ENCODE results near the gene LRRC71.
"Not testable (repeated sequence)": the region's sequence is repeated elsewhere in the genome, so short reads cannot be mapped to it uniquely, and the experiment has no call there.

LRRC71 gene

DNA sequence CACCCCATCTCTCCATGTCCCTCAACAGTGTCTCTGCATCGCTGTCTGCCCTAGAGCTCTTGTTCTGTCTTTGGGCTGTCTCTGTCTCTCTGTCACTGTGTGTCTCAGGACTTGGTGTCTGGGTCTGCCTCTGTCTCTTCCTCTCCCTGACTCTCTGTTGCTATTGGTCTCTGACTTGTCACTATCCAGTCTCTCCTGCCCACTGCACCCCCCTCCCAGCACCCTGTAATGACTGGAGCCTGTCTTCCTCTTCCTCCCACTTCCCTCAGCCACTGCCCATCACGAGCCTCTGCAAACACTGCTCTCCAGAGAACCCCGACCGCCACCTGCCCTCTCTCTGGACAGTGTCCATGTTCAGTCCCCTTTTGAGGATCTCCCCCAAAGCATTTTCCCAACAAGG is 14.8 kb upstream of the LRRC71 start:
- DNase-seq (ENCODE audit: low spot score): no peak

DNA sequence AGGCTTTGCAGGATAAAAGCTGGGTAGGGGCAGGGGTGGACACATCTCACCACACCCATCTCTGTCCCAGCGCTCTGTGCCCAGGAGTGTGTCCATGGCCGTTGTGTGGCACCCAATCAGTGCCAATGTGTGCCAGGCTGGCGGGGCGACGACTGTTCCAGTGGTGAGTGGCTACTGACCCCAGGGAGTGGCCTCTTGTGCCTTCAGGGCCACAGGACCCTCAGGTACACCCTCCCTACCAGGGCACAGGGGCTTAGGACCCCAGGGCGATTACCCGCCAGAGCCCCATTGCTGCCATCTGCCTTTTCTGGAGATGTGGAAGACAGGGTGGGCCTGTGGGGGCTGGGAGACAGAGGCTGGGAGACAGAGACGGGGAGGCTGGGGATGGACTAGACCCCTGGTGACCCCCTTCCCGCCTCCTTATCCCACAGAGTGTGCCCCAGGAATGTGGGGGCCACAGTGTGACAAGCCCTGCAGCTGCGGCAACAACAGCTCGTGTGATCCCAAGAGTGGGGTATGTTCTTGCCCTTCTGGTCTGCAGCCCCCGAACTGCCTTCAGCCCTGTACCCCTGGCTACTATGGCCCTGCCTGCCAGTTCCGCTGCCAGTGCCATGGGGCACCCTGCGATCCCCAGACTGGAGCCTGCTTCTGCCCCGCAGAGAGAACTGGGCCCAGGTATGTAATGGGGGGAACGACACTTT is 14.1 kb upstream of the LRRC71 start:
- DNase-seq (ENCODE audit: low spot score): no peak

DNA sequence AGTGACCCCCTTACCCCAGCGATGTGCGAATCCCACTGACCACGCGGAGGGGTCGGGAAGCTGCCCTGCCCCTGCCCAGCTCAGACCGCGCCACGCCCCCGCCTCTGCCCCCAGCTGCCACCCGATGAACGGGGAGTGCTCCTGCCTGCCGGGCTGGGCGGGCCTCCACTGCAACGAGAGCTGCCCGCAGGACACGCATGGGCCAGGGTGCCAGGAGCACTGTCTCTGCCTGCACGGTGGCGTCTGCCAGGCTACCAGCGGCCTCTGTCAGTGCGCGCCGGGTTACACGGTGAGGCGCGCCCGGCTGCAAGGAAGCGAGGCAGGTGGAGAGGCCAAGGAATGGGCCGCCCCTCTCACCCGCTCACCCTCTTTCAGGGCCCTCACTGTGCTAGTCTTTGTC is 11.9 kb upstream of the LRRC71 start:
- DNase-seq (ENCODE audit: low spot score): no peak

DNA sequence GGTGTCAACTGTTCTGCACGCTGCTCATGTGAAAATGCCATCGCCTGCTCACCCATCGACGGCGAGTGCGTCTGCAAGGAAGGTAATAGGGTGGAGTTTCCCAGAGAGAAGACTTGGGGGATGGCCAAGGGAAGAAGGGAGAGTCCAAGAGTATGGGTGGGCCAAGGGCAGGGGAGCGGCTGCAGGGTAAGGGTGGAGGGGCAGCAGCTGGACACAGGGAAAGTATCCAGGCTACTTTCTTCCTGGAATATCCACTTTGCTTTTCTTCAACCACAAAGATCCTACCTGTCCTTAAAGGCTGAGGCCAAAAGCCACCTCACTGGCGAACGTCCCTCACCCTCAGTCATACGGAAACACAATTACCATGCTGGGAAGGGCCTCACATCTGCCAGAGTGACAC is 11.5 kb upstream of the LRRC71 start:
- DNase-seq (ENCODE audit: low spot score): no peak

- no peak for DNase-seq (ENCODE audit: low spot score)
Measured at GRCh38 chr1:156909671-156910070, 10.8 kb upstream of the LRRC71 start.

GRCh38 chr1:156910309-156910782 is 10.1 kb upstream of the LRRC71 start:
- DNase-seq (ENCODE audit: low spot score): peak; percentile 86

GRCh38 chr1:156911577-156912298 is 8.7 kb upstream of the LRRC71 start:
- DNase-seq (ENCODE audit: low spot score): no peak

DNA sequence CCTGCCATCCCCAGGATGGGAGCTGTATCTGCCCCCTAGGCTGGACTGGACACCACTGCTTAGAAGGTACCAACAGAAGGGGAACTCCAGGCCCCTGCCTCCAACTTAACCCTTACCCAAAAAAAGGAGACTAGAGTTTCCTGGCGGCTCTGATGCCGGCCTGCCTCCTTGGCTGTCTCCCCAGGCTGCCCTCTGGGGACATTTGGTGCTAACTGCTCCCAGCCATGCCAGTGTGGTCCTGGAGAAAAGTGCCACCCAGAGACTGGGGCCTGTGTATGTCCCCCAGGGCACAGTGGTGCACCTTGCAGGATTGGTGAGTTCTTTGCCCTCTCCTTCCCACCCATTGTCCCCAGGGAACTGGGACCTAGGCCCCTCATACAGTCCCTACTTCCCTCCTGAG is 8.1 kb upstream of the LRRC71 start:
- DNase-seq (ENCODE audit: low spot score): no peak

DNA sequence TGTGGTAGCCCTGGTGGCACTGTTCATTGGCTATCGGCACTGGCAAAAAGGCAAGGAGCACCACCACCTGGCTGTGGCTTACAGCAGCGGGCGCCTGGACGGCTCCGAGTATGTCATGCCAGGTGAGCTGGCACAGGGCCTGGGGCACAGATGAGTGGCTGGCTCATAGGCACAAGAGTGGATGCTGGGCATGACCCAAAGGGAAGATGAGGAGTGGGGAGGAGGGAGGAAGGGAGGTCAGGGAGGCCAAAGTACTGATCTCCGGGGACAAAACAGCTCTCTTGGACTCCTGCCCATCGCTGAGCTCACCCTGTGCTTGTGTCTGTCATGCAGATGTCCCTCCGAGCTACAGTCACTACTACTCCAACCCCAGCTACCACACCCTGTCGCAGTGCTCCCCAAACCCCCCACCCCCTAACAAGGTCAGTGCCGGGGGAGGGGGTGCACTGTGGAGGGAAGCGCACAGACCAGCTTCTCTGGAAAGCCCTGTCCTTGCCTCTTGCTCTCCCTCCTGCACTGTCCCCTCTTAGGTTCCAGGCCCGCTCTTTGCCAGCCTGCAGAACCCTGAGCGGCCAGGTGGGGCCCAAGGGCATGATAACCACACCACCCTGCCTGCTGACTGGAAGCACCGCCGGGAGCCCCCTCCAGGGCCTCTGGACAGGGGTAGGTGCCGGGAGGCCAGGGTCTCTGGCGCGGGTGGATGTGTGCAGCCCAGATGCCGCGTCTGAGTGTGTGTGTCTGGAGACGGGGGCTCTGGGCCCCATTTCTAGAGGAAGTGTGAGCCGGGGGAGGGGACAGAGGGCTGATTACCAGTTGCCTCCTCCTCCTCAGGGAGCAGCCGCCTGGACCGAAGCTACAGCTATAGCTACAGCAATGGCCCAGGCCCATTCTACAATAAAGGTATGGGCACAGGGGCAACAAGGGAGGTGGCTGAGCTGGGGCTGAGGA is 7.3 kb upstream of the LRRC71 start:
- DNase-seq (ENCODE audit: low spot score): no peak

DNA sequence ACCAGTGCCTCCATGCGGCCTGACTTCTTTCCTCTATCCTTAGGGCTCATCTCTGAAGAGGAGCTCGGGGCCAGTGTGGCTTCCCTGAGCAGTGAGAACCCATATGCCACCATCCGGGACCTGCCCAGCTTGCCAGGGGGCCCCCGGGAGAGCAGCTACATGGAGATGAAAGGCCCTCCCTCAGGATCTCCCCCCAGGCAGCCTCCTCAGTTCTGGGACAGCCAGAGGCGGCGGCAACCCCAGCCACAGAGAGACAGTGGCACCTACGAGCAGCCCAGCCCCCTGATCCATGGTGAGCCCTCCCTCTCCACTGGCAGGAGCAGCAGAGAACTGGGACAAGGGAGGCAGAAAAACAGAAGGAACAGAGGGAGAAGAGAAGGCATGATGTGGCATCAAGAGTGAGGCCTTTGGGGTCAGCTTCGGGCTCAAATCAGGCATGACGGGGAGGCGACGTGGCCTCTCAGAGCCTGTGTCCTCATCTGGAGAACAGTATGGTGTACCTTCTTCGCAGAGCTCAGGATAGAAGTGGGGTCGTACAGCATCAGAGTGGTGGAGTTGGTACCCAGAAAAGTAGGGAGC is 6.5 kb upstream of the LRRC71 start:
- DNase-seq (ENCODE audit: low spot score): no peak

GRCh38 chr1:156914440-156914856 is 6.0 kb upstream of the LRRC71 start:
- no peak for DNase-seq (ENCODE audit: low spot score)

GRCh38 chr1:156921053-156921529 is 659 bp downstream of the LRRC71 start:
- no peak for DNase-seq (ENCODE audit: low spot score)

- DNase-seq (ENCODE audit: low spot score): no peak
Measured at GRCh38 chr1:156922986-156923669, 2.7 kb downstream of the LRRC71 start.

DNA sequence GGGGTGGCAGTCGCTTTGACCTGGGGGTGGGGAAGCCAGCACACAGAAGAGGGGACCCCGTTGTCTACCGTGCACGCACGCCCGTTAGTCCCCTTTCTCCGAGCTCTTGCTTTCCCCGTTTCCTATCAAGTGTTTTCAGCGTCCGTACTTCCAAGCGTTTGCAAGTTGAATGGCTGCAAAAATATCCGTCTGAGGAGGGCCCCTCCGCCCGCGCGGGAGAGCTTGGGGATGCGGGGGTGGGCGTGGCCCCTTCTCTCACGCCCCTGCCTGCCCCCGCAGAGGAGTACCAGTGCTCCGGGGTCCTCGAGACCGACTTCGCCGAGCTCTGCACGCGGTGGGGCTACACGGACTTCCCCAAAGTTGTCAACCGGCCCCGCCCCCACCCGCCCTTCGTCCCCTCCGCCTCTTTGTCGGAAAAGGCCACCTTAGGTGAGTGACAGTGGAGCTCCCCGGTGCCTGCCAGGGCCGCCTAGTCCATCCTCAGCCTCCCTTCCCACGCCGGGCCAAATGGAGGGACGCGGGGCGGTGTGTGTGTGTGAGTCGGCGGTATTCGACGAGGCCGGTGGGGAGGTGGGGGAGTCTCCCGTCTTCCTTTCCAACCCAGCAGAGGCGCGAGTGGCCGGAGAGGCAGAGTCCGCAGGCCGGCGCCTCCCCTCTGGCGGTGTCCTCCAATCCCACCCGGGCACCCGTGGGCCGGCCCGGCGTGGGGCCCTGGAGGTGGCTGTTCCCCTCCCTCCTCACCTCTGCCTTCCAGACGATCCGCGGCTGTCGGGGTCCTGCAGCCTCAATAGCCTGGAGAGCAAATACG is 3.4 kb downstream of the LRRC71 start:
- no peak for DNase-seq (ENCODE audit: low spot score)

DNA sequence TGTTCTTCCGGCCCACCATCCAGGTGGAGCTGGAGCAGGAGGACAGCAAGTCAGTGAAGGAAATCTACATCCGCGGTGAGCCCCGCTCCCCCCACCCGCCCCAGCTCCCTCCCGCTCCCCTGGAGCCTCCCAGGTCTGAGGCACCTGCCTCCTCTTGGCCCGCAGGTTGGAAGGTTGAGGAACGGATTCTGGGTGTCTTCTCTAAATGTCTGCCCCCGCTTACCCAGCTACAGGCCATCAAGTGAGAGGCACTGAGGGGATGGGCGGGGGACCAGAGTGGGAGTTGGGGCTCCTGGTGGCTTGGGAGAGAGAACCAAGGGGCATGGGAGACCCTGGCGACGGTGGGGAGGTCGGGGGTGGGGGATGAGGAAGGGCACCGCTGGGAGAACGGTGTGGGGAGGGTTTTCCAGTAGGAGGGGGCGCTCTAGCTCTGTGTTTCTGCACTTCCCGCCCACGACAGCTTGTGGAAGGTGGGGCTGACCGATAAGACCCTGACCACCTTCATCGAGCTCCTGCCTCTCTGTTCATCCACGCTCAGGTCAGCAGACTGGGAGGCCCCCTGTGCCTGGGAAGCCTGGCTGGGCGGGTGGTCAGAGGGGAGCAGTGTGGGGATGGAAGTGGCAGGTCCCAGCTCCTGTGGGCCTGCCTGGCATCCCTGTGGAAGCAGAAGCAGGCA is 4.2 kb downstream of the LRRC71 start:
- DNase-seq (ENCODE audit: low spot score): no peak

DNA sequence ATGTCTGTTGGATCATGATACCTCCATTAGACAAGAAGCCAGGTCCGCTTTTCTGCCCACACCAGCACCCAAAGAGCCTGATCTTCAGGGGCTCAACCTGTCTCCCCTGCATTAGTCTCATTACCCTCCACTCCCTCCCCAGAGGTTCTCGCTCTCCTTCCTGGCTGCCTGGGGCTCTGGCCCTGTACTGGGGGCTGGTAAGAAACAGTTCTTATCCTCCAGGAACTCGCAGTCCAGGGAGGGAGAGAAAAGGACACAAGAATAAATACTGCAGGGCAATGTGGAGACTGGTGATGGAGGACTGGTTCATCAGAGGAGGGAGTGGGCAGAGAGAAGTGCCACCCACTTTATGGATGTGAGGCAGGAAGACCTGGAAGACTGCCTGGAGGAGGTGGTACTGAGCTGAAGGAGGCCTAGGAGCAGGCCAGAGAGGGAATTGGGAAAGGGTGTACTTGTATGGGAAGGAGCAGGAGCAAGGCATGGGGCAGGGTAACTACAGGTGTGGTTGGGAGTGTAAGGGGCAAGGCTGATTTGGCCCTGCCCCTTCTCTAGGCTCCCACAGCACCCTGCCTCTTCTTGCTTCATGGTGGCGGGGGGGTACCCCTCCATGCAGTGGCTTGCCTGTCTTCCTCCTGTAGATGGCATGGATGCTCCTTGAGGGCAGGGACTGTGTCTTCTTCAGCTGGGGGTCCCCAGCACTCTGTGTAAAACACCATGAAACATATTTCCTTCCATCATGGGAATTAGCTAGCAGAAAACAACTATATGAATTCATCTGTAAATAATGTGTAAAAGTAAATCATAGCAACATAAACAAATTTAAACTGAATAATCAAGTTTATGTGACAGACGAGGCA is 5.0 kb downstream of the LRRC71 start:
- DNase-seq (ENCODE audit: low spot score): no peak

GRCh38 chr1:156926175-156926574 is 5.7 kb downstream of the LRRC71 start:
- DNase-seq (ENCODE audit: low spot score): no peak

DNA sequence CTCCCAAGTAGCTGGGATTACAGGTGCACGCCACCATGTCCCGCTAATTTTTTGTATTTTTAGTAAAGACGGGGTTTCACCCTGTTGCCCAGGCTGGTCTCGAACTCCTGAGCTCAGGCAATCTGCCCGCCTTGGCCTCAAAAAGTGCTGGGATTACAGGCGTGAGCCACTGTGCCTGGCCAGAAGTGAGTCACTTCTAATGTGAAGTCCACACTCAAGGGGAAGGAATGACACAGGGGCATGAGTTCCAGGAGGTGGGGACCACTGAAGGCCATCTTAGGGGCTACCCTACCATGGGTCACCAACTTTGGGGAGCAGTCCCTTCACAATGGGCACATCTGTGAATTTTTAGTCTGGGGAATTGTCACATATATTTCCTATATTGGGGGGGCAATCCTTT is 6.3 kb downstream of the LRRC71 start:
- not testable (repeated sequence) for DNase-seq (ENCODE audit: low spot score)

Measured in ecto neural progenitor cell (in vitro differentiated cells).